Caco-2 (cell line): ENCODE measurements around the gene PSORS1C1. TPM values are rescaled to one million over a fixed set of nuclear protein-coding genes. Genes with fewer than 3 reads are reported as not detected.

Experiments used
- BruUV-seq: library from RNA; stranded (reverse); fragments of 400-500 nt; replicated peaks from 2 replicates; lab custom pipeline; 2021; lab: Mats Ljungman, UMichigan
- CTCF ChIA-PET: fragments of 300-600 bp; sonication (Branson Sonifier 250); formaldehyde crosslinking; loops from one replicate; lab custom pipeline; 2022; ENCODE audit warnings: antibody characterized with exemption; lab: Charles Lee
- POLR2A ChIA-PET: fragments of 300-600 bp; sonication (Branson Sonifier 250); formaldehyde crosslinking; loops from one replicate; lab custom pipeline; 2022; ENCODE audit warnings: antibody characterized with exemption; lab: Charles Lee
- DNase-seq, 2 experiments: peaks; one replicate each; pipeline versions ENCODE4 v3.0.0 to v3.0.0-alpha.2; 2020 to 2022
- H3K27me3 ChIP-seq: replicated peaks from 2 replicates; pipeline ENCODE4 v1.6.0; 2011; ENCODE audit warnings: low read length; ENCODE audit not compliant: control insufficient read depth, insufficient read depth
- H3K36me3 ChIP-seq: 2 replicates; pipeline ENCODE4 v1.5.1; 2011; ENCODE audit warnings: low read length; ENCODE audit not compliant: control insufficient read depth, insufficient read depth
- H3K4me1 ChIP-seq: fragments of 250-450 bp; sonication (Bioruptor Pico); 2 replicates; pipeline ENCODE4 v1.5.1; 2020; ENCODE audit warnings: mild to moderate bottlenecking
- H3K4me3 ChIP-seq: 2 replicates; pipeline ENCODE4 v1.5.1; 2011; ENCODE audit warnings: low read depth, mild to moderate bottlenecking, control low read depth, low read length
- H3K9me3 ChIP-seq: fragments of 250-450 bp; sonication (Bioruptor Pico); 2 replicates; pipeline ENCODE4 v1.5.1; 2020; ENCODE audit warnings: mild to moderate bottlenecking, moderate library complexity
- H3K27ac Mint-ChIP-seq: one replicate; pipeline ENCODE4 v1.8.0; 2022; ENCODE audit warnings: mixed read lengths; ENCODE audit not compliant: unreplicated experiment
- H3K27me3 Mint-ChIP-seq: one replicate; pipeline ENCODE4 v1.8.0; 2022; ENCODE audit warnings: mixed read lengths; ENCODE audit not compliant: insufficient read depth, unreplicated experiment
- H3K36me3 Mint-ChIP-seq: one replicate; pipeline ENCODE4 v1.8.0; 2022; ENCODE audit warnings: mild to moderate bottlenecking, mixed read lengths; ENCODE audit not compliant: insufficient read depth, unreplicated experiment
- H3K4me1 Mint-ChIP-seq: one replicate; pipeline ENCODE4 v1.8.0; 2022; ENCODE audit warnings: low read depth, mixed read lengths; ENCODE audit not compliant: unreplicated experiment
- H3K4me3 Mint-ChIP-seq: one replicate; pipeline ENCODE4 v1.8.0; 2022; ENCODE audit warnings: mild to moderate bottlenecking, moderate library complexity, mixed read lengths; ENCODE audit not compliant: unreplicated experiment
- H3K9me3 Mint-ChIP-seq: one replicate; pipeline ENCODE4 v1.8.0; 2022; ENCODE audit warnings: mixed read lengths; ENCODE audit not compliant: unreplicated experiment
- CTCF ChIP-seq, 2 experiments: fragments of 200-600 bp in 1 of 2; IDR thresholded peaks; 1 replicate in 1 of 2; 2 replicates in 1 of 2; pipeline versions ENCODE4 v1.5.1 to v1.8.0; 2011 to 2022; ENCODE audit warnings: antibody characterized with exemption in 1 of 2, control low read depth in 1 of 2, inconsistent platforms in 1 of 2, low read depth in 1 of 2, low read length in 1 of 2, mild to moderate bottlenecking in 1 of 2, moderate library complexity in 1 of 2; ENCODE audit not compliant: insufficient read depth in 1 of 2, severe bottlenecking in 1 of 2, unreplicated experiment in 1 of 2
- intact Hi-C: fragments of 100-400 bp; cut with micrococcal nuclease; formaldehyde crosslinking; loops from one replicate; pipeline ENCODE4 v1.10.0; 2022; ENCODE audit not compliant: unreplicated experiment
- total RNA-seq: library from RNA; stranded (reverse); gene quantifications from 2 replicates; pipeline ENCODE4 v1.2.3, GENCODE V29; 2022

Gene PSORS1C1
- total RNA-seq, 1 experiment from 2014 or later, result 0.75 TPM

GRCh38 chr6:31172973-31173384 lies 58.4 kb downstream of the PSORS1C1 start:
- intact Hi-C loops, result no loop called here
- no peak for DNase-seq
- H3K36me3 ChIP-seq, result no peaks in the 10 kb centered on the region
- Mint-ChIP-seq H3K27me3 (no peaks in the 10 kb centered on the region), H3K27ac (no peak overlapping the region), H3K9me3 (no peaks in the 10 kb centered on the region), H3K4me1 (peaks cover 6% of the 10 kb centered on the region), H3K4me3 (no peak overlapping the region), H3K36me3 (no peaks in the 10 kb centered on the region)
- TF ChIP-seq CTCF (IDR thresholded peaks at IDR 0.05; ENCODE audit: insufficient read depth in 1 of 2, low read depth in 1 of 2, low read length in 1 of 2, severe bottlenecking in 1 of 2, unreplicated experiment in 1 of 2), result no peak
- BruUV-seq, result no TSS peak
- no peaks in the 10 kb centered on the region for H3K27me3 ChIP-seq
- peaks cover 5% of the 10 kb centered on the region; the same call in 1 of the 2 replicates for H3K4me1 ChIP-seq
- no peak overlapping the region for H3K4me3 ChIP-seq
- H3K9me3 ChIP-seq, result no peaks in the 10 kb centered on the region
- ChIA-PET POLR2A (no interaction called here), CTCF (no interaction called here)

- no TSS peak for BruUV-seq
- Histone ChIP-seq H3K9me3 (no peaks in the 10 kb centered on the region), H3K4me3 (no peak overlapping the region), H3K4me1 (peaks cover 5% of the 10 kb centered on the region; the same call in 1 of the 2 replicates), H3K27me3 (no peaks in the 10 kb centered on the region), H3K36me3 (no peaks in the 10 kb centered on the region)
- ChIA-PET POLR2A (no interaction called here), CTCF (no interaction called here)
- H3K36me3 Mint-ChIP-seq, result no peaks in the 10 kb centered on the region
- TF ChIP-seq CTCF (IDR thresholded peaks at IDR 0.05; ENCODE audit: insufficient read depth in 1 of 2, low read depth in 1 of 2, low read length in 1 of 2, severe bottlenecking in 1 of 2, unreplicated experiment in 1 of 2), result no peak
- no peak for DNase-seq
- no peak overlapping the region for H3K27ac Mint-ChIP-seq
- no peak overlapping the region for H3K4me3 Mint-ChIP-seq
- H3K27me3 Mint-ChIP-seq, result no peaks in the 10 kb centered on the region
- intact Hi-C loops, result no loop called here
- H3K9me3 Mint-ChIP-seq, result no peaks in the 10 kb centered on the region
- H3K4me1 Mint-ChIP-seq, result peaks cover 6% of the 10 kb centered on the region
These were observed 58.8 kb downstream of the PSORS1C1 start for GRCh38 chr6:31173406-31173805.

GRCh38 chr6:31174378-31174777 lies 59.8 kb downstream of the PSORS1C1 start:
- Histone ChIP-seq H3K4me1 (peaks cover 4% of the 10 kb centered on the region; the same call in 1 of the 2 replicates), H3K4me3 (no peak overlapping the region), H3K27me3 (no peaks in the 10 kb centered on the region), H3K36me3 (no peaks in the 10 kb centered on the region), H3K9me3 (no peaks in the 10 kb centered on the region)
- Mint-ChIP-seq H3K27me3 (no peaks in the 10 kb centered on the region), H3K4me1 (peaks cover 3% of the 10 kb centered on the region), H3K27ac (no peak overlapping the region), H3K4me3 (no peak overlapping the region), H3K36me3 (no peaks in the 10 kb centered on the region), H3K9me3 (no peaks in the 10 kb centered on the region)
- intact Hi-C loops, result no loop called here
- no peak for DNase-seq
- ChIA-PET POLR2A (interaction anchor here (0.6 kb wide), 1 partner anchor 1664 kb away, joined by 3 read pairs; no protein-coding TSS in a partner anchor), CTCF (no interaction called here)
- no peak for TF ChIP-seq CTCF (IDR thresholded peaks at IDR 0.05; ENCODE audit: insufficient read depth in 1 of 2, low read depth in 1 of 2, low read length in 1 of 2, severe bottlenecking in 1 of 2, unreplicated experiment in 1 of 2)
- no TSS peak for BruUV-seq
